ENCODE data around the gene PLXND1. TPM values are rescaled to one million over a fixed set of nuclear protein-coding genes. Genes with fewer than 3 reads are reported as not detected.
A peak's percentile ranks its signal among the peaks of the same experiment; 100 is the strongest.

Gene PLXND1
- total RNA-seq, 1 experiment from 2014 or later, result 47.3 TPM

DNA sequence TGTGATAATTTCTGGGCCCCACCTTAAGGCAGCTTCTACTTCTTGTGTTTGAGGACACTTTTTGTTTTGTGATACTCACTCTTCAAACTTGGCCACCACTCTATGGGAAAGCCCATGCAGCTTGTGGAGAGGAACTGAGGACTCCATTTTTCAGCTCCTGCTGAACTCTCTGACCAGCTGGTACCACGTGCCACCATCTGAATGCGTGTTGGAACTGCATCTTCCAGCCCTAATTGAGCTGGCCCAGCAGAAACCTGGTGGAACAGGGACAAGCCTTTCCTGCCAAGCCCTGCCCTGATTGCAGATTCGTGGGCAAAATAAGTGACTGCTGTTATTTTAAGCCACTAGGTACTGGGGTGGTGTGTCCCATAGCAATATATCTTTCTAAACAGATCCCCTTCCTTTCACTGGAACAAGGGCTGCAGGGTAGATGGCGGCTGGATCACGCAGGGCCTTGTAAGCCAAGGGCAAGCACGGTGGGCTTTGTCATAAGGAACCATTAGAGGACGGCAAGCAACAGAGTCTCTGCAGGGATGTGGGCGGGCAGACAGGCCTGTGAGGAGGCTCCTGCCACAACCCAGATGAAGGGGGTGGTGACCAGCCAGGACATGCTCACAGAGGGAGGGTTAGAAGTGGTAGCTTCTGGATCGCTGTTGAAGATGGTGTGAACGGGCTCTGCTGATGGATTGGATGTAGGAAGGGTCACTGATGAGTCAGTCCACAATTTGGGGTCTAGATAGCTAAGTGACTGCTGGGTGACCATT, 54.0 kb downstream of the PLXND1 start:
- ChIA-PET CTCF (interaction anchor here (2.1 kb wide), 1 partner anchor 62 kb away, joined by 8 read pairs; no protein-coding TSS in a partner anchor), POLR2A (no interaction called here), RAD21 (ENCODE audit: low non-redundant PET in 1 of 2, low total read pairs in 2 of 2, uncharacterized antibody in 2 of 2, unreplicated experiment in 2 of 2) (no interaction called here)
- Histone ChIP-seq H3K36me3 (ENCODE audit: control insufficient read depth in 1 of 2, insufficient read depth in 2 of 2, low read length in 2 of 2) (no peaks in the 10 kb centered on the region), H2AFZ (ENCODE audit: low read depth, low read length, poor library complexity, severe bottlenecking) (no peak overlapping the region), H3K27ac (ENCODE audit: low read depth, low read length) (no peak overlapping the region), H3K9me3 (ENCODE audit: control insufficient read depth in 1 of 2, insufficient read depth in 1 of 2, low read depth in 1 of 2, low read length in 2 of 2) (no peaks in the 10 kb centered on the region), H3K27me3 (ENCODE audit: insufficient read depth, low read length) (no peaks in the 10 kb centered on the region), H3K9ac (ENCODE audit: low read length) (no peak overlapping the region), H3K79me2 (ENCODE audit: insufficient read depth, low read length) (no peaks in the 10 kb centered on the region), H3K4me2 (ENCODE audit: low read length) (no peak overlapping the region), H4K20me1 (ENCODE audit: insufficient read depth) (no peaks in the 10 kb centered on the region), H3K4me3 (replicated peaks in 1 of 2; ENCODE audit: low read depth in 1 of 2, low read length in 2 of 2) (no peak overlapping the region), H3K4me1 (ENCODE audit: control insufficient read depth in 1 of 2, insufficient read depth in 2 of 2, low read length in 2 of 2) (peaks cover 0 to 6% of the 10 kb centered on the region in 2 experiments; a peak in 1 of 4 replicates), H3K9me2 (ENCODE audit: insufficient read depth) (no peaks in the 10 kb centered on the region)
- TF ChIP-seq RAD21 (IDR thresholded peaks at IDR 0.05; ENCODE audit: low read depth), result no peak
- no peak for TF ChIP-seq SRF (IDR thresholded peaks at IDR 0.05; ENCODE audit: low read depth)
- no peak for TF ChIP-seq EZH2phosphoT487 (IDR thresholded peaks at IDR 0.05; ENCODE audit: borderline replicate concordance)
- TF ChIP-seq, protein P1, sequence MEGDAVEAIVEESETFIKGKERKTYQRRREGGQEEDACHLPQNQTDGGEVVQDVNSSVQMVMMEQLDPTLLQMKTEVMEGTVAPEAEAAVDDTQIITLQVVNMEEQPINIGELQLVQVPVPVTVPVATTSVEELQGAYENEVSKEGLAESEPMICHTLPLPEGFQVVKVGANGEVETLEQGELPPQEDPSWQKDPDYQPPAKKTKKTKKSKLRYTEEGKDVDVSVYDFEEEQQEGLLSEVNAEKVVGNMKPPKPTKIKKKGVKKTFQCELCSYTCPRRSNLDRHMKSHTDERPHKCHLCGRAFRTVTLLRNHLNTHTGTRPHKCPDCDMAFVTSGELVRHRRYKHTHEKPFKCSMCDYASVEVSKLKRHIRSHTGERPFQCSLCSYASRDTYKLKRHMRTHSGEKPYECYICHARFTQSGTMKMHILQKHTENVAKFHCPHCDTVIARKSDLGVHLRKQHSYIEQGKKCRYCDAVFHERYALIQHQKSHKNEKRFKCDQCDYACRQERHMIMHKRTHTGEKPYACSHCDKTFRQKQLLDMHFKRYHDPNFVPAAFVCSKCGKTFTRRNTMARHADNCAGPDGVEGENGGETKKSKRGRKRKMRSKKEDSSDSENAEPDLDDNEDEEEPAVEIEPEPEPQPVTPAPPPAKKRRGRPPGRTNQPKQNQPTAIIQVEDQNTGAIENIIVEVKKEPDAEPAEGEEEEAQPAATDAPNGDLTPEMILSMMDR (IDR thresholded peaks at IDR 0.05 in 2 of 3, conservative IDR thresholded peaks at IDR 0.05 in 1 of 3; ENCODE audit: borderline replicate concordance in 1 of 3, insufficient read depth in 1 of 3, low read depth in 2 of 3, low read length in 2 of 3), result no peak
- TF ChIP-seq, protein P2, sequence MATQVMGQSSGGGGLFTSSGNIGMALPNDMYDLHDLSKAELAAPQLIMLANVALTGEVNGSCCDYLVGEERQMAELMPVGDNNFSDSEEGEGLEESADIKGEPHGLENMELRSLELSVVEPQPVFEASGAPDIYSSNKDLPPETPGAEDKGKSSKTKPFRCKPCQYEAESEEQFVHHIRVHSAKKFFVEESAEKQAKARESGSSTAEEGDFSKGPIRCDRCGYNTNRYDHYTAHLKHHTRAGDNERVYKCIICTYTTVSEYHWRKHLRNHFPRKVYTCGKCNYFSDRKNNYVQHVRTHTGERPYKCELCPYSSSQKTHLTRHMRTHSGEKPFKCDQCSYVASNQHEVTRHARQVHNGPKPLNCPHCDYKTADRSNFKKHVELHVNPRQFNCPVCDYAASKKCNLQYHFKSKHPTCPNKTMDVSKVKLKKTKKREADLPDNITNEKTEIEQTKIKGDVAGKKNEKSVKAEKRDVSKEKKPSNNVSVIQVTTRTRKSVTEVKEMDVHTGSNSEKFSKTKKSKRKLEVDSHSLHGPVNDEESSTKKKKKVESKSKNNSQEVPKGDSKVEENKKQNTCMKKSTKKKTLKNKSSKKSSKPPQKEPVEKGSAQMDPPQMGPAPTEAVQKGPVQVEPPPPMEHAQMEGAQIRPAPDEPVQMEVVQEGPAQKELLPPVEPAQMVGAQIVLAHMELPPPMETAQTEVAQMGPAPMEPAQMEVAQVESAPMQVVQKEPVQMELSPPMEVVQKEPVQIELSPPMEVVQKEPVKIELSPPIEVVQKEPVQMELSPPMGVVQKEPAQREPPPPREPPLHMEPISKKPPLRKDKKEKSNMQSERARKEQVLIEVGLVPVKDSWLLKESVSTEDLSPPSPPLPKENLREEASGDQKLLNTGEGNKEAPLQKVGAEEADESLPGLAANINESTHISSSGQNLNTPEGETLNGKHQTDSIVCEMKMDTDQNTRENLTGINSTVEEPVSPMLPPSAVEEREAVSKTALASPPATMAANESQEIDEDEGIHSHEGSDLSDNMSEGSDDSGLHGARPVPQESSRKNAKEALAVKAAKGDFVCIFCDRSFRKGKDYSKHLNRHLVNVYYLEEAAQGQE (IDR thresholded peaks at IDR 0.05; ENCODE audit: low read depth), result no peak
- TF ChIP-seq, protein P3, sequence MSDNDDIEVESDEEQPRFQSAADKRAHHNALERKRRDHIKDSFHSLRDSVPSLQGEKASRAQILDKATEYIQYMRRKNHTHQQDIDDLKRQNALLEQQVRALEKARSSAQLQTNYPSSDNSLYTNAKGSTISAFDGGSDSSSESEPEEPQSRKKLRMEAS (IDR thresholded peaks at IDR 0.05), result no peak
- TF ChIP-seq SP1 (IDR thresholded peaks at IDR 0.05; ENCODE audit: low read depth), result no peak
- no peak for TF ChIP-seq FOSL1 (IDR thresholded peaks at IDR 0.05; ENCODE audit: low read depth)
- no peak for TF ChIP-seq YY1 (IDR thresholded peaks at IDR 0.05; ENCODE audit: extremely low read depth, insufficient replicate concordance, low read depth, low read length)
- TF ChIP-seq POLR2A (IDR thresholded peaks at IDR 0.05; ENCODE audit: borderline replicate concordance, extremely low read depth, insufficient read depth, insufficient read length), result no peak
- no peak for TF ChIP-seq ZNF274 (IDR thresholded peaks at IDR 0.05; ENCODE audit: low read depth, low read length)
- TF ChIP-seq POLR2AphosphoS5 (IDR thresholded peaks at IDR 0.05; ENCODE audit: low read depth, low read length), result no peak
- TF ChIP-seq CEBPB (IDR thresholded peaks at IDR 0.05; ENCODE audit: low read depth), result no peak
- no peak for TF ChIP-seq EGR1 (IDR thresholded peaks at IDR 0.05; ENCODE audit: low read depth)
- no peak for TF ChIP-seq TCF7L2 (IDR thresholded peaks at IDR 0.05; ENCODE audit: borderline replicate concordance, extremely low read depth, insufficient read depth, insufficient read length)
- TF ChIP-seq SIN3A (IDR thresholded peaks at IDR 0.05; ENCODE audit: low read depth), result no peak
- intact Hi-C loops (cut with micrococcal nuclease), result no loop called here
- no TSS peak for BruUV-seq (replicated peaks)
- ATAC-seq (0 out of 2 replicates have a peak, but pooled peaks have one; percentile 24), DNase-seq (ENCODE audit: low read depth, low spot score) (no peak)

Measured in HCT116 (cell line).